SK-N-SH treated with all-trans-retinoic acid at 6 μM for 48 hours (cell line): Measurements from ENCODE around the gene SYNDIG1.

Experiments used
- CSDC2 ChIP-seq: fragments of 250-450 bp; sonication (Bioruptor Pico); IDR thresholded peaks from 2 replicates; pipeline ENCODE4 v1.5.0; 2020; ENCODE audit warnings: mild to moderate bottlenecking, moderate library complexity
- ESRRG ChIP-seq: fragments of 250-450 bp; sonication (Bioruptor Pico); IDR thresholded peaks from 2 replicates; pipeline ENCODE4 v1.6.1; 2021; ENCODE audit warnings: mild to moderate bottlenecking
- ISL1 ChIP-seq: fragments of 250-450 bp; sonication (Bioruptor Pico); IDR thresholded peaks from 2 replicates; pipeline ENCODE4 v2.1.2; 2022; ENCODE audit warnings: mild to moderate bottlenecking, moderate library complexity
- OSR1 ChIP-seq: fragments of 250-450 bp; sonication (Bioruptor Pico); IDR thresholded peaks from 2 replicates; pipeline ENCODE4 v1.8.0; 2022; ENCODE audit warnings: moderate library complexity, mild to moderate bottlenecking, inconsistent platforms
- PATZ1 ChIP-seq: fragments of 250-450 bp; sonication (Bioruptor Pico); IDR thresholded peaks from 2 replicates; pipeline ENCODE4 v1.8.0; 2020; ENCODE audit warnings: mild to moderate bottlenecking, moderate library complexity, borderline replicate concordance
- RARB ChIP-seq: fragments of 250-450 bp; sonication (Bioruptor Pico); IDR thresholded peaks from 2 replicates; pipeline ENCODE4 v1.8.0; 2021; ENCODE audit warnings: mild to moderate bottlenecking, moderate library complexity
- SNAI2 ChIP-seq: fragments of 250-450 bp; sonication (Bioruptor Pico); IDR thresholded peaks from 2 replicates; pipeline ENCODE4 v1.5.0; 2020; ENCODE audit warnings: mild to moderate bottlenecking, moderate library complexity
- TSHZ2 ChIP-seq: fragments of 250-450 bp; sonication (Bioruptor Pico); IDR thresholded peaks from 2 replicates; pipeline ENCODE4 v1.5.0; 2020; ENCODE audit warnings: mild to moderate bottlenecking, moderate library complexity
- ZFP3 ChIP-seq: fragments of 250-450 bp; sonication (Bioruptor Pico); IDR thresholded peaks from 2 replicates; pipeline ENCODE4 v1.5.0; 2020; ENCODE audit warnings: mild to moderate bottlenecking, moderate library complexity
- ZFP30 ChIP-seq: fragments of 450-650 bp; formaldehyde crosslinking; IDR thresholded peaks from 2 replicates; pipeline ENCODE4 v1.5.0; 2022; ENCODE audit warnings: mild to moderate bottlenecking, moderate library complexity
- ZNF70 ChIP-seq: fragments of 450-650 bp; formaldehyde crosslinking; IDR thresholded peaks from 2 replicates; pipeline ENCODE4 v1.5.0; 2020; ENCODE audit warnings: mild to moderate bottlenecking, moderate library complexity
- TF ChIP-seq, protein P1 (sequence below): fragments of 250-450 bp; sonication (Bioruptor Pico); IDR thresholded peaks from 2 replicates; pipeline ENCODE4 v1.5.1; 2020; ENCODE audit warnings: low read depth, mild to moderate bottlenecking, moderate library complexity

GRCh38 chr20:24442909-24443308, 26.5 kb upstream of the SYNDIG1 start:
- no peak for TF ChIP-seq PATZ1
- no peak for TF ChIP-seq ZFP30 (CRISPR knock-in tag)
- TF ChIP-seq RARB (CRISPR knock-in tag) = no peak
- no peak for TF ChIP-seq ISL1 (CRISPR knock-in tag)
- TF ChIP-seq CSDC2 (CRISPR knock-in tag) = no peak
- TF ChIP-seq ZNF70 (CRISPR knock-in tag) = no peak
- TF ChIP-seq TSHZ2 (CRISPR knock-in tag) = no peak
- no peak for TF ChIP-seq ZFP3 (CRISPR knock-in tag)
- no peak for TF ChIP-seq SNAI2
- TF ChIP-seq, protein P1, sequence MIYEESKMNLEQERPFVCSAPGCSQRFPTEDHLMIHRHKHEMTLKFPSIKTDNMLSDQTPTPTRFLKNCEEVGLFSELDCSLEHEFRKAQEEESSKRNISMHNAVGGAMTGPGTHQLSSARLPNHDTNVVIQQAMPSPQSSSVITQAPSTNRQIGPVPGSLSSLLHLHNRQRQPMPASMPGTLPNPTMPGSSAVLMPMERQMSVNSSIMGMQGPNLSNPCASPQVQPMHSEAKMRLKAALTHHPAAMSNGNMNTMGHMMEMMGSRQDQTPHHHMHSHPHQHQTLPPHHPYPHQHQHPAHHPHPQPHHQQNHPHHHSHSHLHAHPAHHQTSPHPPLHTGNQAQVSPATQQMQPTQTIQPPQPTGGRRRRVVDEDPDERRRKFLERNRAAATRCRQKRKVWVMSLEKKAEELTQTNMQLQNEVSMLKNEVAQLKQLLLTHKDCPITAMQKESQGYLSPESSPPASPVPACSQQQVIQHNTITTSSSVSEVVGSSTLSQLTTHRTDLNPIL (CRISPR knock-in tag) = no peak
- no peak for TF ChIP-seq OSR1 (CRISPR knock-in tag)
- no peak for TF ChIP-seq ESRRG (CRISPR knock-in tag)
